SK-N-SH (cell line): ENCODE results near the gene PPIAL4G.
"Not testable (repeated sequence)": the region's sequence is repeated elsewhere in the genome, so short reads cannot be mapped to it uniquely, and the experiment has no call there.

ENCODE experiments used
- CTCF ChIP-seq: fragments of 200-600 bp; sonication (generic); IDR thresholded peaks from 2 replicates; pipeline ENCODE4 v1.6.1; 2017; ENCODE audit warnings: antibody characterized with exemption, mild to moderate bottlenecking, moderate library complexity
- ELF1 ChIP-seq: IDR thresholded peaks from 2 replicates; pipeline ENCODE4 v1.4.0; 2012
- FOXM1 ChIP-seq: IDR thresholded peaks from 2 replicates; pipeline ENCODE4 v1.4.0; 2012; ENCODE audit warnings: low read depth, mild to moderate bottlenecking
- MEF2A ChIP-seq: IDR thresholded peaks from 2 replicates; pipeline ENCODE4 v1.4.0; 2012; ENCODE audit warnings: low read depth, borderline replicate concordance
- NFIC ChIP-seq: IDR thresholded peaks from 2 replicates; pipeline ENCODE4 v1.4.0; 2012; ENCODE audit warnings: borderline replicate concordance
- POLR2AphosphoS5 ChIP-seq: IDR thresholded peaks from 2 replicates; pipeline ENCODE4 v1.6.1; 2012; ENCODE audit warnings: low read depth, low read length
- REST ChIP-seq: IDR thresholded peaks from 2 replicates; pipeline ENCODE4 v1.6.1; 2012; ENCODE audit warnings: mild to moderate bottlenecking, low read depth, low read length, moderate library complexity
- SIN3A ChIP-seq: IDR thresholded peaks from 2 replicates; pipeline ENCODE4 v1.6.1; 2012; ENCODE audit warnings: low read depth, mild to moderate bottlenecking, low read length, moderate library complexity, borderline replicate concordance
- USF1 ChIP-seq: IDR thresholded peaks from 2 replicates; pipeline ENCODE4 v1.4.0; 2012; ENCODE audit warnings: low read depth, borderline replicate concordance
- TF ChIP-seq, protein P1 (sequence below): fragments of 150-350 bp; IDR thresholded peaks from 2 replicates; pipeline ENCODE4 v1.6.1; 2017; ENCODE audit warnings: antibody characterized with exemption, low read length, low read depth, borderline replicate concordance
- TF ChIP-seq, protein P2 (sequence below): IDR thresholded peaks from 2 replicates; pipeline ENCODE4; 2012

- not testable (repeated sequence) for TF ChIP-seq POLR2AphosphoS5, CTCF, REST, ELF1, USF1, FOXM1, SIN3A, MEF2A, NFIC
- TF ChIP-seq, protein P1, sequence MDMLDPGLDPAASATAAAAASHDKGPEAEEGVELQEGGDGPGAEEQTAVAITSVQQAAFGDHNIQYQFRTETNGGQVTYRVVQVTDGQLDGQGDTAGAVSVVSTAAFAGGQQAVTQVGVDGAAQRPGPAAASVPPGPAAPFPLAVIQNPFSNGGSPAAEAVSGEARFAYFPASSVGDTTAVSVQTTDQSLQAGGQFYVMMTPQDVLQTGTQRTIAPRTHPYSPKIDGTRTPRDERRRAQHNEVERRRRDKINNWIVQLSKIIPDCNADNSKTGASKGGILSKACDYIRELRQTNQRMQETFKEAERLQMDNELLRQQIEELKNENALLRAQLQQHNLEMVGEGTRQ, result not testable (repeated sequence)
- TF ChIP-seq, protein P2, sequence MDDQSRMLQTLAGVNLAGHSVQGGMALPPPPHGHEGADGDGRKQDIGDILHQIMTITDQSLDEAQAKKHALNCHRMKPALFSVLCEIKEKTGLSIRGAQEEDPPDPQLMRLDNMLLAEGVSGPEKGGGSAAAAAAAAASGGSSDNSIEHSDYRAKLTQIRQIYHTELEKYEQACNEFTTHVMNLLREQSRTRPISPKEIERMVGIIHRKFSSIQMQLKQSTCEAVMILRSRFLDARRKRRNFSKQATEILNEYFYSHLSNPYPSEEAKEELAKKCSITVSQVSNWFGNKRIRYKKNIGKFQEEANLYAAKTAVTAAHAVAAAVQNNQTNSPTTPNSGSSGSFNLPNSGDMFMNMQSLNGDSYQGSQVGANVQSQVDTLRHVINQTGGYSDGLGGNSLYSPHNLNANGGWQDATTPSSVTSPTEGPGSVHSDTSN, result not testable (repeated sequence)
Observed at GRCh38 chr1:148522072-148522471, 39.0 kb upstream of the PPIAL4G start.
